ENCODE results near the gene CD160. TPM values are rescaled to one million over a fixed set of nuclear protein-coding genes. Genes with fewer than 3 reads are reported as not detected.
"Not testable (repeated sequence)": the region's sequence is repeated elsewhere in the genome, so short reads cannot be mapped to it uniquely, and the experiment has no call there.

Gene CD160
- polyA plus RNA-seq, 1 donor = 0.87 TPM

DNA sequence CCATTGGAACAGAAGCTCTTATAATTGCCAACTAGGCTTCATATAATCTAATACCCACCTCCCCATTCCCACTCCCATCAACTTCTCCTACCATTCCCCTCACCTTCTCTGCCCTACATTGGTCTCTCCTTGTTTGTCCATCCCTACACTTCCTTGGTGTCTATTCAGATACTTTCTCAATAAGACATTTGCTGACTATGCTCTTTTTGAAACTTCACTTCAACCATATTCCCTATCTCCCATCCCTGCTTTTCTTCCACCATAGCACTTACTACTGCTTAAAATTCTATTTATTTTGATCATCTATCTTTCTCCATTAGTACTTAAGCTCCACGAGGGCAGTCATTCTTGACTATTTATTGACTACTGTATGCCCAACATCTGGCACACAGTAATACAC lies 40.4 kb downstream of the CD160 start:
- DNase-seq (ENCODE audit: low read depth) = no peak

- not testable (repeated sequence) for DNase-seq (ENCODE audit: low read depth)
Measured at GRCh38 chr1:145760395-145760949, 41.2 kb downstream of the CD160 start.

DNA sequence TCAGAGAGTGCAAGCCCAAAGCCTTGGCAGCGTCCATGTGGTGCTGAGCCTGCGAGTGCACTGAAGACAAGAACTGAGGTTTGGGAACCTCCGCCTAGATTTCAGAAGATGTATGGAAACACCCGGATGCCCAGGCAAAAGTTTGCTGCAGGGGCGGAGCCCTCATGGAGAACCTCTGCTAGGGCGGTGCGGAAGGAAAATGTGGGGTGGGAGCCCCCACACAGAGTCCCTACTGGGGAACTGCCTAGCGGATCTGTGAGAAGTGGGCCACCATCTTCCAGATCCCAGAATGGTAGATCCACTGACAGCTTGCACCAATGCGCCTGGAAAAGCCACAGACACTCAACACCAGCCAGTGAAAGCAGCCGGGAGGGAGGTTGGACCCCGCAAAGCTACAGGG lies 42.2 kb downstream of the CD160 start:
- not testable (repeated sequence) for DNase-seq (ENCODE audit: low read depth)

DNA sequence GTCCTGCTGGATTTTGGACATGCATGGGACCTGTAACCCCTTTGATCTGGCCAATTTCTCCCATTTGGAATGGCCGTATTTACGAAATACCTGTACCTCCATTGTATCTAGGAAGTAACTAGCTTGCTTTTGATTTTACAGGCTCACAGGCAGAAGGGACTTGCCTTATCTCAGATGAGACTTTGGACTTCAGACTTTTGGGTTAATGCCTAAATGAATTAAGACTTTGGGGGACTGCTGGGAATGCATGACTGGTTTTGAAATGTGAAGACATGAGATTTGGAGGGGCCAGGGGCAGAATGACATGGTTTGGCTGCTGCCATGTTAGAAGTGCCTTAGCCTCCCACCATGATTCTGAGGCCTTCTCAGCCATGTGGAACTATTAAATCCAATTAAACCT lies 42.7 kb downstream of the CD160 start:
- not testable (repeated sequence) for DNase-seq (ENCODE audit: low read depth)

DNA sequence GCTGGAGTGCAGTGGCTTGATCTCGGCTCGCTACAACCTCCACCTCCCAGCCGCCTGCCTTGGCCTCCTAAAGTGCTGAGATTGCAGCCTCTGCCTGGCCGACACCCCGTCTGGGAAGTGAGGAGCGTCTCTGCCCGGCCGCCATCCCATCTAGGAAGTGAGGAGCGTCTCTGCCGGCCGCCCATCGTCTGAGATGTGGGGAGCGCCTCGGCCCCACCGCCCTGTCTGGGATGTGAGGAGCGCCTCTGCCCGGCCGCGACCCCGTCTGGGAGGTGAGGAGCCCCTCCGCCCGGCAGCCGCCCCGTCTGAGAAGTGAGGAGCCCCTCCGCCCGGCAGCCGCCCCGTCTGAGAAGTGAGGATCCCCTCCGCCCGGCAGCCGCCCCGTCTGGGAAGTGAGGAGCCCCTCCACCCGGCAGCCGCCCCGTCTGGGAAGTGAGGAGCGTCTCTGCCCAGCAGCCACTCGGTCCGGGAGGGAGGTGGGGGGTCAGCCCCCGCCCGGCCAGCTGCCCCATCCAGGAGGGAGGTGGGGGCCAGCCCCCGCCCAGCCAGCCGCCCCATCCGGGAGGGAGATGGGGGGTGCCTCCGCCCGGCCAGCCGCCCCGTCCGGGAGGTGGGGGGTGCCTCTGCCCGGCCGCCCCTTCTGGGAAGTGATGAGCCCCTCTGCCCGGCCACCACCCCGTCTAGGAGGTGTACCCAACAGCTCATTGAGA lies 45.1 kb downstream of the CD160 start:
- not testable (repeated sequence) for DNase-seq (ENCODE audit: low read depth)

DNA sequence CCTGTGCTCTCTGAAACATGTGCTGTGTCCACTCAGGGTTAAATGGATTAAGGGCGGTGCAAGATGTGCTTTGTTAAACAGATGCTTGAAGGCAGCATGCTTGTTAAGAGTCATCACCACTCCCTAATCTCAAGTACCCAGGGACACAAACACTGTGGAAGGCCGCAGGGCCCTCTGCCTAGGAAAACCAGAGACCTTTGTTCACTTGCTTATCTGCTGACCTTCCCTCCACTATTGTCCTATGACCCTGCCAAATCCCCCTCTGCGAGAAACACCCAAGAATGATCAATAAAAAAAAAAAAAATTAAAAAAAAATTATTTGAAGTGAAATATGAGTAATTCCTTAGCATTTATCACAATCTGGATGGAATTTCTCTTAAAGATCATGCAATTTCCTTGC lies 45.8 kb downstream of the CD160 start:
- not testable (repeated sequence) for DNase-seq (ENCODE audit: low read depth)

DNA sequence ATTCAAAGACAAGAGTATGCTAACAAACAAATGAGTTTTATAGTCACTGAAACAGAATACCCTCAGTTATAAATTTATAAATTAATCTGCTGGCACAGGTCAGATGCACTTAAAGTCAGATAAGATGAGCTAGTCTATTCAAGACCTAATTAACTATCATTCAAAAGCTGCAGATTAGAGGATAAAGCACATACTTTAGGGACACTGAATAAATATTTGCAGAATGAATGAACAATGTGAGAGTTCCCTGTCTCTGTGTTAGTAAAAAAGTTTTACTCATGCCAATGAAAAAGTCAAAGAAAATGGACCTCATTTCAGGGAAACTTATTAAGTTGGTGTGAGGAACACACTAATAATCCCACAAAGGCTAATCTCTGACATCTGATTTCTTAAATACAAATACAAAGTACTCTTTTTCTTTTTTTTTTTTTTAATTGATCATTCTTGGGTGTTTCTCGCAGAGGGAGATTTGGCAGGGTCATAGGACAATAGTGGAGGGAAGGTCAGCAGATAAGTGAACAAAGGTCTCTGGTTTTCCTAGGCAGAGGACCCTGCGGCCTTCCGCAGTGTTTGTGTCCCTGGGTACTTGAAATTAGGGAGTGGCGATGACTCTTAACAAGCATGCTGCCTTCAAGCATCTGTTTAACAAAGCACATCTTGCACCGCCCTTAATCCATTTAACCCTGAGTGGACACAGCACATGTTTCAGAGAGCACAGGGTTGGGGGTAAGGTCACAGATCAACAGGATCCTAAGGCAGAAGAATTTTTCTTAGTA lies 46.5 kb downstream of the CD160 start:
- not testable (repeated sequence) for DNase-seq (ENCODE audit: low read depth)

DNA sequence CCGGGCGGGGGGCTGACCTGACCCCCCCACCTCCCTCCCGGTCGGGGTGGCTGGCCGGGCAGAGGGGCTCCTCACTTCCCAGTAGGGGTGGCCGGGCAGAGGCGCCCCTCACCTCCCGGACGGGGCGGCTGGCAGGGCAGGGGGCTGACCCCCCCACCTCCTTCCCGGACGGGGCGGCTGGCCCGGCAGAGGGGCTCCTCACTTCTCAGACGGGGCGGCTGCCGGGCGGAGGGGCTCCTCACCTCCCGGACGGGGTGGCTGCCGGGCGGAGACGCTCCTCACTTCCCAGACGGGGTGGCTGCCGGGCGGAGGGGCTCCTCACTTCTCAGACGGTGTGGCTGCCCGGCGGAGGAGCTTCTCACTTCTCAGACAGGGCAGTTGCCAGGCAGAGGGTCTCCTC lies 47.6 kb downstream of the CD160 start:
- DNase-seq (ENCODE audit: low read depth) = not testable (repeated sequence)

DNA sequence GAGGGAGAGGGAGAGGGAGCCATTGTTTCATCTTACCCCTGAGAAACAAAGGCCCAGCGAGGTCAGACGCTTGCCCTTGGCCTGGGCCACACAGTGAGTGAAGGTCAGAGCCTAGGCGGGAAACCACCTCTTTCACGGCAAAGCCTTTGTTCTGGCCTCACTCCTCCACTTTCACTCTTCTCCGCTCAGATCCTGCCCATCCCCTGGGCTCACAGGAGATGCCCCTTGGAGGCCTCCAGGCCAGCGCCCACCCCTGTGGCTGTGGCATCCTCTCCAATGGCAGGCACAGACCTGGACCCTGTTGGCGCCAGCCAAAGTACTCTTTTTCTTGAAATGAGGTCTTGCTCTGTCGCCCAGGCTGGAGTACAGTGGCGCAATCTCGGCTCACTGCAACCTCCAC lies 48.7 kb downstream of the CD160 start:
- not testable (repeated sequence) for DNase-seq (ENCODE audit: low read depth)

- DNase-seq (ENCODE audit: low read depth) = no peak
Measured at GRCh38 chr1:145771056-145771455, 51.8 kb downstream of the CD160 start.

- DNase-seq (ENCODE audit: low read depth) = no peak
Measured at GRCh38 chr1:145773423-145773822, 54.1 kb downstream of the CD160 start.

GRCh38 chr1:145777357-145778145 lies 58.3 kb downstream of the CD160 start:
- no peak for DNase-seq (ENCODE audit: low read depth)

- no peak for DNase-seq (ENCODE audit: low read depth)
Measured at GRCh38 chr1:145778146-145778540, 58.8 kb downstream of the CD160 start.

DNA sequence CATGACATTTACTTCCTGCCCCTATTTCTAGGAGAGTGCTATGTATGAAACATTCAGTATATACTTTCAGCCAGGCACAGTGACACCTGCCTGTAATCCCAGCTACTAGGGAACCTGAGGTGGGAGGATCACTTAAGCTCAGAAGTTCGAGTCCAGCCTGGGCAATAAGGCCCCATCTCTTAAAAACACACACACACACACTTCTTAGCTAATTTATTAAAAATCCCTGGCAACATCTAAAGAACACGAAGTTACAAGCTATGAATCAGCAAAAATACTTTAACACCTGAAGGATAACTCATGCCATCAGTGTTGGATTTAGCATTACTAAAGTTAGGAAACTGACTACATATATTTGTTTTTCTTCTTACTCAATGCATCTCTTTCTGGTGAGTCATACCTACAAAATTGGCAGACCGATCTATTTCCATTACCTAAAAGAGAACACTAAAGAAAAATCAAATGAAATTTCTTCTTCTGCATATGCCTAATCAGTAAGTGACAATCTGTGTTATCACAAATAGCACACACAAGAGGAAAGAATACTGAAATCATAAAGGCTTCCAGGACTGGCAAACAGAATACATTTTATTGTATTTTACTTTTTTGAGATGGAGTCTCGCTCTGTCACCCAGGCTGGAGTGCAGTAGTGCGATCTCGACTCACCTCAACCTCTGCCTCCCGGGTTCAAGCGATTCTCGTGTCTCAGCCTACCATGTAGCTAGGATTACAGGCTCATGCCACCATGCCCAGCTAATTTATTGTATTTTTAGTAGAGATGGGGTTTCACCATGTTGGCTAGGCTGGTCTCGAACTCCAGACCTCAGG lies 63.2 kb downstream of the CD160 start:
- peak; percentile 20 for DNase-seq (ENCODE audit: low read depth)

DNA sequence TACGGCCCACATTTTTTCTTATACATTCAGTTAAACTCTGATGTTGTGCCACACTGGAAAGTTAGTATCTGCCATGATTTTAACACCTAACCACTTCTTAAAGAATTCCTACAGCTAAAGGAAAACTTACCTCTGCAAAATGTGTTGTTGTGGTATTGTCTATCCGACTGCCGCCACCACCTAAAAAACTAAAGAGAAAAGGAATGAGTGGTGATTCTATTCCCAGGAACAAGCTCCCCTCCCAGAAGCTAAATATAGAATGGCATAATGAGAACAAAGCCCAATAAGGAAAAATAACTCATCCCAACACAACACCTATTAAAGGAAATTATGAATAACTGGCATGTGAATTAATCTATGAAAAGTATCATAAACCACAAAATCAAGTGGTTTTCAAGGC lies 65.1 kb downstream of the CD160 start:
- DNase-seq (ENCODE audit: low read depth) = no peak

- DNase-seq (ENCODE audit: low read depth) = no peak
Measured at GRCh38 chr1:145785547-145785946, 66.2 kb downstream of the CD160 start.

DNA sequence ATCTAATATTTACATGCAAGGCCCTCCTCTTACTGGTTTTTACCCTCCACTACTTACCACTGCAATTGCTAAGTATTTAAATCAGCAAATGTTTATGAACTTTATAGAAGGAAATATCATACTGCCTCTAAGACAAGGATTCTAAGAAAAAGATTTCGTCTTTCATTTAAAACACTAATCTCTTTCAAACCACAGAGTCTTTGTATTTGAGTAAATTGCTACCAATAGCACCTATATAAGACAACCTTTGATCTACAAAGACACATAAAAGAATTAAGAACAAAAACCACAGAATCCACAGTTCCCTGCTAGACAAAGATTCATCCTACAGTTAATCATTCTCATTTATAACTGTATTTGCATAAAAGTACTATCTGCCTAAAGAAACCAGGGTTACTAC lies 67.0 kb downstream of the CD160 start:
- no peak for DNase-seq (ENCODE audit: low read depth)

GRCh38 chr1:145788580-145788979 lies 69.3 kb downstream of the CD160 start:
- no peak for DNase-seq (ENCODE audit: low read depth)
